ENCODE measurements around the gene TMED1.

The TMED1 gene

DNA sequence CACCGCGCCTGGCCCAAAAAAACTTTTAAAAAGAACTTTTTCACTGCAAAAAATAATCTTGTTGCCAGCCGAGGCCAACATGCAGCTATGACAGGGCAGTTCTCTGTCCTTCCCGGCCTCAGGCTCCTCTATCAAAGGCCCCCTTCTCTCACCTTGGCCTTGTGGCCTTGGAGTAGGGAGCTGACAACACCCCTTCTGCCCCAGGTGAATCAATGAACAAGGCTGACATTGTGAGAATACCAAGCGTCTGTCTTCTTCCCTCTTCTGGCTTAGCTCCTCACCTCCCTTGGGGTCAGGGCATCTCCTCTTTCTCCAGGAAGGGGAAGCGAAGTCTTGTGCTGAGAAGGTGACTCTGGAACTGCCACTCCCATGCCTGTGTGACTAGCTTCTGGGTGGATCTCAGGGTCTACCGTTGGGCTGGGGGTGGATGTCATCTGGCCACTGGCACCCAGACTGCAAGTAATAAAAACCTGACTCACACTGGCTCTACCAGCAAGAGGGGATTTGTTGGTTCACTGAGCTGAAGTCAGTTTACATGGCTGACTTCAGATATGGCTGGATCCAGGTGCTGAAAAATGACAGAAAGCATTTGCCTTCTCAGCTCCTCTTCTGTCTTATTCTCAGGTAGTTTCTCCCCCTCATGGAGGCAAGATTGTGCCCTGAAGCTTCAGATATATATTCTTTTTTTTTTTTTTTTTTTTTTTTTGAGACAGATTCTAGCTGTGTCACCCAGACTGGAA lies 18.5 kb upstream of the TMED1 start:
- TF ChIP-seq, protein P1, sequence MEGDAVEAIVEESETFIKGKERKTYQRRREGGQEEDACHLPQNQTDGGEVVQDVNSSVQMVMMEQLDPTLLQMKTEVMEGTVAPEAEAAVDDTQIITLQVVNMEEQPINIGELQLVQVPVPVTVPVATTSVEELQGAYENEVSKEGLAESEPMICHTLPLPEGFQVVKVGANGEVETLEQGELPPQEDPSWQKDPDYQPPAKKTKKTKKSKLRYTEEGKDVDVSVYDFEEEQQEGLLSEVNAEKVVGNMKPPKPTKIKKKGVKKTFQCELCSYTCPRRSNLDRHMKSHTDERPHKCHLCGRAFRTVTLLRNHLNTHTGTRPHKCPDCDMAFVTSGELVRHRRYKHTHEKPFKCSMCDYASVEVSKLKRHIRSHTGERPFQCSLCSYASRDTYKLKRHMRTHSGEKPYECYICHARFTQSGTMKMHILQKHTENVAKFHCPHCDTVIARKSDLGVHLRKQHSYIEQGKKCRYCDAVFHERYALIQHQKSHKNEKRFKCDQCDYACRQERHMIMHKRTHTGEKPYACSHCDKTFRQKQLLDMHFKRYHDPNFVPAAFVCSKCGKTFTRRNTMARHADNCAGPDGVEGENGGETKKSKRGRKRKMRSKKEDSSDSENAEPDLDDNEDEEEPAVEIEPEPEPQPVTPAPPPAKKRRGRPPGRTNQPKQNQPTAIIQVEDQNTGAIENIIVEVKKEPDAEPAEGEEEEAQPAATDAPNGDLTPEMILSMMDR (IDR thresholded peaks at IDR 0.05; ENCODE audit: low read depth, low read length, missing control alignments): no peak
- Histone ChIP-seq H3K27ac (no peak overlapping the region), H3K4me3 (ENCODE audit: low read depth, low read length) (no peak overlapping the region), H3K27me3 (replicated peaks) (no peaks in the 10 kb centered on the region), H3K36me3 (replicated peaks) (no peaks in the 10 kb centered on the region)
- in situ Hi-C loops (cut with HindIII; ENCODE audit: low pct_ligation_motif_present, low sequenced_read_pairs): no loop called here
- no peak for DNase-seq

DNA sequence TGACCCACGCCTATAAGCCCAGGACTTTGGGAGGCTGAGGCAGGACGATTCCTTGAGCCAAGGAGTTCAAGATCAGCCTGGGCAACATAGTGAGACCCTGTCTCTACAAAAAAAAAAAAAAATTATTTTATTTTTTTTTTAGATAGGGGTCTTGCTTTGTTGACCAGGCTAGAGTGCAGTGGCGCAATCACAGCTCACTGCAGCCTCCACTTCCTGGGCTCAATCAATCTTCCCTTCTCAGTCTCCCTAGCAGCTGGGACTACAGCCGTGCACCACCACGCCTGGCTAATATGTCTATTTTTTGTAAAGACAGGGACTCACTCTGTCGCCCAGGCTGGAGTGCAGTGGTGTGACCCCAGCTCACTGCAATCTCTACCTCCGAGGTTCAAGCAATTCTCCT lies 16.9 kb upstream of the TMED1 start:
- Histone ChIP-seq H3K27me3 (replicated peaks) (no peaks in the 10 kb centered on the region), H3K4me3 (ENCODE audit: low read depth, low read length) (no peak overlapping the region), H3K36me3 (replicated peaks) (no peaks in the 10 kb centered on the region), H3K27ac (no peak overlapping the region)
- in situ Hi-C loops (cut with HindIII; ENCODE audit: low pct_ligation_motif_present, low sequenced_read_pairs): no loop called here
- no peak for DNase-seq
- TF ChIP-seq, protein P1 (IDR thresholded peaks at IDR 0.05; ENCODE audit: low read depth, low read length, missing control alignments): no peak

DNA sequence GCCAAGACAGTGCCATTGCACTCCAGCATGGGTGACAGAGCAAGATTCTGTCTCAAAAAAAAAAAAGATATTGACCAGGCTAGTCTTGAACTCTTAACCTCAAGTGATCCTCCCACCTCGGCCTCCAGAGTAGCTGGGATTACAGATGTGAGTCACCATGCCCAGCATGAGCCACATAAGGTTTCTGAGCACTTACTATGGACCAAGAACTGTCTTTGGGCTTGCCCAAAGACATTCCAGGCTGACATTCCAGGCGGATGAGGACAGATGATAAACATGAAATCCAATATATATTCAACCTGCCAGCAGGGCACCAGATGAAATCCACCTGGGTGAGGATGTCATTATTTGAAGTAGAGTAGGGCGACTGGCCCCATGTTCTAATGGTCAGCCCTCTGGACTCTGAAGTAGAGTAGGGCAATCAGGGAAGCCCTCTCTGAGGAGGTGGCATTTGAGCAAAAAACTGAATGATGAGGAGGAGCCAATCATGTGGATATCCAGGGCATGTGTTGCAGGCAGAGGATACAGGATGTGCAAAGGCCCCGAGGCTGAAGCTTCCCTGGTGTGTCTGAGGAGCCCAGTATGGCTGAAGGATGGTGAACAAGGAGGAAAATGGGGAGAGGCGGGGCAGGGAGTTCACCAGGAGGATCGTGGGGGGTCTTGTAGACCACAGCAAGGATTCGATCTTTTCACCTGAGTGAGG lies 16.2 kb upstream of the TMED1 start:
- peak; percentile 51 for DNase-seq
- Histone ChIP-seq H3K36me3 (replicated peaks) (no peaks in the 10 kb centered on the region), H3K27ac (no peak overlapping the region), H3K4me3 (ENCODE audit: low read depth, low read length) (no peak overlapping the region), H3K27me3 (replicated peaks) (no peaks in the 10 kb centered on the region)
- TF ChIP-seq, protein P1 (IDR thresholded peaks at IDR 0.05; ENCODE audit: low read depth, low read length, missing control alignments): no peak
- in situ Hi-C loops (cut with HindIII; ENCODE audit: low pct_ligation_motif_present, low sequenced_read_pairs): no loop called here

DNA sequence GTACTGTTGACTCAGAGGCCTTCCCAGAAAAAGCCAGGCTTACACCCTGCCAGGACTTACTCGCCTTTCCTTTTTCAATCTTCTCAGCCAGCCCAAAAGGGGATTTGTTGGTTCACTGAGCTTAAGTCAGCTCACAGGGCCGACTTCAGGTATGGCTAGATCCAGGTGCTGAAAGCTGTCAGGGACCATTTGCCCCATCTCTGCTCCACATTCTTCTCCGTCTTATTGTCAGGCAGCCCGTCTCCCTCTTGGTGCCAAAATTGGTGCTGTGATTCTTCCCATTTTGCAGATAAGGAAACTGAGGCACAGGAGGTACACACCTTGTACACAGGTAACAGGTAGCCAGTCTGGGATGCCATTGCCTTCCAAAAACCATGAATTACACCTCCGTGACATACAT lies 14.6 kb upstream of the TMED1 start:
- Histone ChIP-seq H3K4me3 (ENCODE audit: low read depth, low read length) (no peak overlapping the region), H3K27me3 (replicated peaks) (no peaks in the 10 kb centered on the region), H3K36me3 (replicated peaks) (no peaks in the 10 kb centered on the region), H3K27ac (no peak overlapping the region)
- TF ChIP-seq, protein P1 (IDR thresholded peaks at IDR 0.05; ENCODE audit: low read depth, low read length, missing control alignments): no peak
- in situ Hi-C loops (cut with HindIII; ENCODE audit: low pct_ligation_motif_present, low sequenced_read_pairs): no loop called here
- no peak for DNase-seq

DNA sequence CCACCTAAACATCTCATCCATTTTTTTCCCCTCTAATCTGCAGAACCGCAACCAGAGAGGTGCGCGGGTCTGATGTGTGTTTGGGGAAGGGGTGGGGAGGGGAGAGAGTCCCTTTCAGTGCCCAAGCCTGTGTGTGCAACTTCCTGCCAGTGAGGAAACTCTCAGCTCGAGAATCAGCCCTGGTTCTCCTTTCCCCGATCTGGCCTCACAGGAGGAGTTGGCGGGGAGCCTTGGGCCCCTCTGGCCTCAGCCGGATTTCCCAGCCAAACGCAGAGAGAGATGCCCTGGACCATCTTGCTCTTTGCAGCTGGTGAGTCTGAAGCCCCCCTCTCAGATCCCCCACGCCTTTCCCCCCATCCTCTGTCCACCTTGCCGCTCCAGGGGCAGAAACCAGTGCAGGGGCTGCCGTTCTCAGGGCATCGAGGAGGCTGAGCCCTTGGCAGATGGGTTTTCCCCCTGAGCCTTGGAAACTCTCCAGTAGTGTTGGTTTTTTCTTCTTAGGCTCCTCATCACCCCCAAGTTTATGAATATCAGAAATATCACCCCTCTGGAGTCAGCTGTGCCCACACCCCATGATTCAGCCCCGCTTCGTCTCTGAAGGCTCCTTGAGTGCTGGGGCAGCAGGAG lies 12.3 kb upstream of the TMED1 start, which contains the start of gene C19orf38:
C19orf38 (plus strand) TSS at position 186 of the 627 bp plus-strand sequence; CDS start at position 280, 94 bp downstream.
- Histone ChIP-seq H3K27me3 (replicated peaks) (no peaks in the 10 kb centered on the region), H3K4me3 (ENCODE audit: low read depth, low read length) (no peak within 1 kb of the TSS), H3K27ac (no peak within 1 kb of the TSS), H3K36me3 (replicated peaks) (no peaks in the 10 kb centered on the region)
- no peak for DNase-seq
- TF ChIP-seq, protein P1 (IDR thresholded peaks at IDR 0.05; ENCODE audit: low read depth, low read length, missing control alignments): no peak
- in situ Hi-C loops (cut with HindIII; ENCODE audit: low pct_ligation_motif_present, low sequenced_read_pairs): no loop called here
